GM21717 (cell line): ENCODE results near the gene CCDC117.
"Not testable (repeated sequence)": the region's sequence is repeated elsewhere in the genome, so short reads cannot be mapped to it uniquely, and the experiment has no call there.

ENCODE experiments used
- ATAC-seq: cut with Tn5 transposase; IDR thresholded peaks from one replicate; pipeline ENCODE4 v1.9.1; 2021; ENCODE audit warnings: mild to moderate bottlenecking, moderate library complexity; ENCODE audit not compliant: unreplicated experiment

Gene CCDC117

GRCh38 chr22:28800308-28801041 is 28.0 kb downstream of the CCDC117 start, which contains the start of gene XBP1:
XBP1 (minus strand) TSS chr22:28800569.
- peak; percentile 75 for ATAC-seq

- no peak for ATAC-seq
Measured at GRCh38 chr22:28801845-28802594, 29.5 kb downstream of the CCDC117 start.

GRCh38 chr22:28802595-28803123 is 30.2 kb downstream of the CCDC117 start:
- no peak for ATAC-seq

- ATAC-seq: not testable (repeated sequence)
Measured at GRCh38 chr22:28805426-28805825, 32.9 kb downstream of the CCDC117 start.

- ATAC-seq: no peak
Measured at GRCh38 chr22:28808716-28809355, 36.3 kb downstream of the CCDC117 start.

GRCh38 chr22:28810821-28811491 is 38.5 kb downstream of the CCDC117 start:
- ATAC-seq: no peak

GRCh38 chr22:28812516-28812915 is 40.0 kb downstream of the CCDC117 start:
- no peak for ATAC-seq

GRCh38 chr22:28813772-28814518 is 41.5 kb downstream of the CCDC117 start:
- no peak for ATAC-seq

- ATAC-seq: no peak
Measured at GRCh38 chr22:28815111-28815510, 42.6 kb downstream of the CCDC117 start.

GRCh38 chr22:28815729-28816128 is 43.2 kb downstream of the CCDC117 start:
- no peak for ATAC-seq

- no peak for ATAC-seq
Measured at GRCh38 chr22:28817064-28817463, 44.6 kb downstream of the CCDC117 start.

- no peak for ATAC-seq
Measured at GRCh38 chr22:28817919-28818859, 45.7 kb downstream of the CCDC117 start.

- no peak for ATAC-seq
Measured at GRCh38 chr22:28819253-28820096, 47.0 kb downstream of the CCDC117 start.

GRCh38 chr22:28820885-28821284 is 48.4 kb downstream of the CCDC117 start:
- no peak for ATAC-seq

- ATAC-seq: no peak
Measured at GRCh38 chr22:28821452-28821851, 49.0 kb downstream of the CCDC117 start.

- no peak for ATAC-seq
Measured at GRCh38 chr22:28822930-28823551, 50.5 kb downstream of the CCDC117 start.

- ATAC-seq: not testable (repeated sequence)
Measured at GRCh38 chr22:28824455-28824854, 52.0 kb downstream of the CCDC117 start.

- not testable (repeated sequence) for ATAC-seq
Measured at GRCh38 chr22:28826430-28826829, 53.9 kb downstream of the CCDC117 start.
